SIG-M5 (cell line): ENCODE results near the gene BACH1.

Experiments used
- DNase-seq: peaks from one replicate; lab custom pipeline; 2025; lab: John Stamatoyannopoulos, UW

Gene BACH1

GRCh38 chr21:29379517-29380054 is 80.9 kb downstream of the BACH1 start:
- no peak for DNase-seq

GRCh38 chr21:29382030-29382654 is 83.4 kb downstream of the BACH1 start:
- no peak for DNase-seq

- DNase-seq = no peak
Observed at GRCh38 chr21:29384683-29385359, 86.1 kb downstream of the BACH1 start.

- DNase-seq = no peak
Observed at GRCh38 chr21:29385934-29386520, 87.3 kb downstream of the BACH1 start.

- DNase-seq = no peak
Observed at GRCh38 chr21:29386803-29387202, 88.1 kb downstream of the BACH1 start.

GRCh38 chr21:29387598-29387997 is 88.9 kb downstream of the BACH1 start:
- DNase-seq = no peak

- no peak for DNase-seq
Observed at GRCh38 chr21:29389136-29389535, 90.4 kb downstream of the BACH1 start.

GRCh38 chr21:29390778-29391177 is 92.1 kb downstream of the BACH1 start:
- DNase-seq = no peak

GRCh38 chr21:29394051-29394450 is 95.3 kb downstream of the BACH1 start:
- no peak for DNase-seq
